H9 (cell line): Measurements from ENCODE around the gene CCDC33. TPM values are rescaled to one million over a fixed set of nuclear protein-coding genes. Genes with fewer than 3 reads are reported as not detected.

Source experiments
- DNase-seq: peaks from one replicate; pipeline ENCODE4 v3.0.0-alpha.2; 2017
- H2AFZ ChIP-seq: one replicate; pipeline ENCODE4 v1.6.1; 2013; ENCODE audit warnings: mild to moderate bottlenecking, low read length, control low read depth, moderate library complexity
- H2AK5ac ChIP-seq: 2 replicates; pipeline ENCODE4 v1.6.1; 2013; ENCODE audit warnings: low read length, control low read depth, mixed read lengths; ENCODE audit not compliant: insufficient read length
- H2BK120ac ChIP-seq: one replicate; pipeline ENCODE4 v1.6.1; 2013; ENCODE audit warnings: low read depth, mild to moderate bottlenecking, low read length, control low read depth, inconsistent platforms; ENCODE audit not compliant: poor library complexity, severe bottlenecking
- H2BK12ac ChIP-seq: 2 replicates; pipeline ENCODE4 v1.6.1; 2013; ENCODE audit warnings: low read length, control low read depth, mixed read lengths, low read depth; ENCODE audit not compliant: insufficient read length
- H2BK15ac ChIP-seq: 2 replicates; pipeline ENCODE4 v1.6.1; 2013; ENCODE audit warnings: low read depth, low read length, control low read depth
- H2BK20ac ChIP-seq: one replicate; pipeline ENCODE4 v1.6.1; 2013; ENCODE audit warnings: low read depth, mild to moderate bottlenecking, low read length, control low read depth, inconsistent platforms; ENCODE audit not compliant: poor library complexity, severe bottlenecking
- H2BK5ac ChIP-seq: 2 replicates; pipeline ENCODE4 v1.6.1; 2013; ENCODE audit warnings: low read length, control low read depth, mixed read lengths; ENCODE audit not compliant: insufficient read length
- H3K14ac ChIP-seq: 2 replicates; pipeline ENCODE4 v1.6.1; 2013; ENCODE audit warnings: low read length, control low read depth; ENCODE audit not compliant: insufficient read depth
- H3K18ac ChIP-seq: 2 replicates; pipeline ENCODE4 v1.6.1; 2013; ENCODE audit warnings: low read depth, mild to moderate bottlenecking, mixed read lengths, low read length, control low read depth; ENCODE audit not compliant: insufficient read length
- H3K23ac ChIP-seq: 2 replicates; pipeline ENCODE4 v1.6.1; 2013; ENCODE audit warnings: low read length, control low read depth, mixed read lengths, low read depth; ENCODE audit not compliant: insufficient read length
- H3K23me2 ChIP-seq: 2 replicates; pipeline ENCODE4 v1.6.1; 2013; ENCODE audit warnings: low read depth, mild to moderate bottlenecking, mixed read lengths, low read length, control low read depth; ENCODE audit not compliant: insufficient read length, poor library complexity, severe bottlenecking
- H3K27ac ChIP-seq: 2 replicates; pipeline ENCODE4 v1.5.1; 2013; ENCODE audit warnings: low read length, control low read depth, mixed read lengths, low read depth; ENCODE audit not compliant: insufficient read length
- H3K27me3 ChIP-seq: 2 replicates; pipeline ENCODE4 v1.6.1; 2013; ENCODE audit warnings: low read length, control low read depth, inconsistent platforms; ENCODE audit not compliant: insufficient read depth
- H3K4ac ChIP-seq: 2 replicates; pipeline ENCODE4 v1.6.1; 2013; ENCODE audit warnings: low read depth, mild to moderate bottlenecking, control low read depth, inconsistent platforms, low read length, moderate library complexity
- H3K4me1 ChIP-seq: 2 replicates; pipeline ENCODE4 v1.6.1; 2013; ENCODE audit warnings: low read length, control low read depth, inconsistent platforms; ENCODE audit not compliant: insufficient read depth
- H3K4me2 ChIP-seq: 2 replicates; pipeline ENCODE4 v1.6.1; 2013; ENCODE audit warnings: low read length, control low read depth, mixed read lengths; ENCODE audit not compliant: insufficient read length, insufficient read depth
- H3K56ac ChIP-seq: 2 replicates; pipeline ENCODE4 v1.6.1; 2013; ENCODE audit warnings: low read depth, mild to moderate bottlenecking, mixed read lengths, low read length, control low read depth; ENCODE audit not compliant: insufficient read length
- H3K79me1 ChIP-seq: 2 replicates; pipeline ENCODE4 v1.6.1; 2013; ENCODE audit warnings: low read depth, mild to moderate bottlenecking, moderate library complexity, low read length, control low read depth, inconsistent platforms; ENCODE audit not compliant: insufficient read depth, poor library complexity, severe bottlenecking
- H3K79me2 ChIP-seq: 2 replicates; pipeline ENCODE4 v1.6.1; 2013; ENCODE audit warnings: low read length, control low read depth, inconsistent platforms; ENCODE audit not compliant: insufficient read depth
- H3K9ac ChIP-seq: 2 replicates; pipeline ENCODE4 v1.6.1; 2013; ENCODE audit warnings: low read length, control low read depth, mixed read lengths; ENCODE audit not compliant: insufficient read length; ENCODE audit errors: extremely low read depth
- H3K9me3 ChIP-seq: one replicate; pipeline ENCODE4 v1.6.1; 2013; ENCODE audit warnings: low read depth, low read length, inconsistent platforms; ENCODE audit not compliant: control insufficient read depth
- H3T11ph ChIP-seq: one replicate; pipeline ENCODE4 v1.6.1; 2013; ENCODE audit warnings: mild to moderate bottlenecking, low read length, control low read depth, inconsistent platforms
- H4K20me1 ChIP-seq: one replicate; pipeline ENCODE4 v1.6.1; 2013; ENCODE audit not compliant: control insufficient read depth, insufficient read length, insufficient read depth
- H4K5ac ChIP-seq: 2 replicates; pipeline ENCODE4 v1.6.1; 2013; ENCODE audit warnings: low read depth, mild to moderate bottlenecking, mixed read lengths, low read length, control low read depth; ENCODE audit not compliant: insufficient read length
- H4K8ac ChIP-seq: replicated peaks from 2 replicates; pipeline ENCODE4 v1.6.1; 2013; ENCODE audit warnings: low read length, control low read depth, mixed read lengths, low read depth; ENCODE audit not compliant: insufficient read length
- H4K91ac ChIP-seq: 2 replicates; pipeline ENCODE4 v1.6.1; 2013; ENCODE audit warnings: low read depth, mild to moderate bottlenecking, moderate library complexity, mixed read lengths, low read length, control low read depth; ENCODE audit not compliant: insufficient read length
- H3K27ac Mint-ChIP-seq, 3 experiments: 2 replicates in 2 of 3; 3 replicates in 1 of 3; pipeline ENCODE4 v1.8.0; 2020 to 2021; ENCODE audit warnings: mixed read lengths in 3 of 3, mild to moderate bottlenecking in 1 of 3, moderate library complexity in 1 of 3
- H3K27me3 Mint-ChIP-seq: 2 replicates; pipeline ENCODE4 v1.8.0; 2021; ENCODE audit warnings: low read depth, mild to moderate bottlenecking, moderate library complexity, mixed read lengths
- H3K36me3 Mint-ChIP-seq, 3 experiments: 2 replicates in 2 of 3; 3 replicates in 1 of 3; pipeline ENCODE4 v1.8.0; 2020 to 2021; ENCODE audit warnings: low read depth in 3 of 3, mixed read lengths in 3 of 3; ENCODE audit not compliant: insufficient read depth in 1 of 3
- H3K4me1 Mint-ChIP-seq, 2 experiments: 2 replicates each; pipeline ENCODE4 v1.8.0; 2020; ENCODE audit warnings: mixed read lengths in 2 of 2
- H3K4me3 Mint-ChIP-seq, 2 experiments: 2 replicates in 1 of 2; 3 replicates in 1 of 2; pipeline ENCODE4 v1.8.0; 2020 to 2021; ENCODE audit warnings: mild to moderate bottlenecking in 2 of 2, mixed read lengths in 2 of 2, moderate library complexity in 1 of 2
- H3K9me3 Mint-ChIP-seq, 2 experiments: 2 replicates in 1 of 2; 3 replicates in 1 of 2; pipeline ENCODE4 v1.8.0; 2020; ENCODE audit warnings: mild to moderate bottlenecking in 2 of 2, mixed read lengths in 2 of 2, moderate library complexity in 1 of 2
- CTCF ChIP-seq: fragments of 200-600 bp; sonication (generic); conservative IDR thresholded peaks from 3 replicates; pipeline ENCODE4 v1.8.0; 2021; ENCODE audit warnings: antibody characterized with exemption, mild to moderate bottlenecking
- WGBS: extraction: QIAGEN DNeasy Blood & Tissue Kit; methylation state at CpG from one replicate; pipeline ENCODE4 v1.1.7; 2013; ENCODE audit warnings: missing lambda C conversion rate, low lambda C conversion rate, mixed read lengths; ENCODE audit not compliant: insufficient read length; ENCODE audit errors: extremely low coverage; 5-methylcytosine and 5-hydroxymethylcytosine counted together
- total RNA-seq: library from RNA; stranded (reverse); gene quantifications from 2 replicates; pipeline ENCODE4 v1.2.1, GENCODE V29; 2021

Gene CCDC33
- total RNA-seq, 1 experiment from 2014 or later = 4.6 TPM

GRCh38 chr15:74200871-74201419 lies 35.2 kb upstream of the CCDC33 start:
- no peak for DNase-seq
- H3K9me3 ChIP-seq = no peaks in the 10 kb centered on the region
- H2BK120ac ChIP-seq = no peak overlapping the region
- Mint-ChIP-seq H3K27me3 (peaks cover 31% of the 10 kb centered on the region), H3K4me3 (peak overlapping the region in 1 of 2 experiments; percentile 17; a peak in 1 of 5 replicates), H3K4me1 (peaks cover 49 to 59% of the 10 kb centered on the region in 2 experiments), H3K9me3 (no peaks in the 10 kb centered on the region), H3K36me3 (peaks cover 0 to 4% (median 2%) of the 10 kb centered on the region in 3 experiments; a peak in 3 of 7 replicates), H3K27ac (no peak overlapping the region; a peak in 1 of 7 replicates)
- H4K91ac ChIP-seq = no peak overlapping the region
- H3K23ac ChIP-seq = no peak overlapping the region
- H3K27ac ChIP-seq = no peak overlapping the region
- no CpG with 5 or more reads among the region's 8 CpGs for WGBS
- H3K9ac ChIP-seq = no peak overlapping the region
- no peaks in the 10 kb centered on the region for H4K20me1 ChIP-seq
- no peaks in the 10 kb centered on the region for H3K27me3 ChIP-seq
- peaks cover 18% of the 10 kb centered on the region; the same call in 1 of the 2 replicates for H3K4me1 ChIP-seq
- H2BK20ac ChIP-seq = no peak overlapping the region
- H3K18ac ChIP-seq = no peak overlapping the region
- H3K4me2 ChIP-seq = no peak overlapping the region
- no peak overlapping the region for H2BK15ac ChIP-seq
- TF ChIP-seq CTCF = no peak
- H2BK5ac ChIP-seq = no peak overlapping the region
- no peak overlapping the region for H3K56ac ChIP-seq
- no peak overlapping the region for H3T11ph ChIP-seq
- no peaks in the 10 kb centered on the region for H3K79me1 ChIP-seq
- H4K5ac ChIP-seq = no peak overlapping the region
- H2AFZ ChIP-seq = no peak overlapping the region
- H3K14ac ChIP-seq = 0 out of 2 replicates have a peak overlapping the region, but pooled peaks have one; percentile 8
- H4K8ac ChIP-seq = no peak overlapping the region
- H3K4ac ChIP-seq = no peak overlapping the region
- peaks cover 11% of the 10 kb centered on the region for H3K23me2 ChIP-seq
- no peak overlapping the region for H2BK12ac ChIP-seq
- no peaks in the 10 kb centered on the region for H3K79me2 ChIP-seq
- H2AK5ac ChIP-seq = no peak overlapping the region
